Measurements from ENCODE around the gene TRAM2. TPM values are rescaled to one million over a fixed set of nuclear protein-coding genes. Genes with fewer than 3 reads are reported as not detected.

Gene TRAM2
- total and polyA plus RNA-seq, 10 of the 15 experiments (the other 5 are each of a cell fraction or from before 2014, with no cell fraction given) = 2.5 to 15.0 (median 11.0) TPM

- DNase-seq (ENCODE audit: low read depth, low spot score) (no peak), FAIRE-seq (no peak), ATAC-seq (no peak)
- no peak overlapping the region for H3K27ac ChIP-seq (ENCODE audit: control insufficient read depth, insufficient read depth)
- peaks cover 34% of the 10 kb centered on the region for H3K4me1 ChIP-seq (ENCODE audit: control insufficient read depth, insufficient read depth, low read length)
- SMC1A ChIA-PET (ENCODE audit: uncharacterized antibody, unreplicated experiment) = interaction anchor here (0.9 kb wide), 1 partner anchor 34 kb away, joined by 4 read pairs; no protein-coding TSS in a partner anchor
- H3K36me3 ChIP-seq (ENCODE audit: control insufficient read depth in 2 of 2, insufficient read depth in 2 of 2, low read length in 1 of 2) = peaks cover 0 to 5% of the 10 kb centered on the region in 2 experiments; a peak in 1 of 4 replicates
- no peak overlapping the region for H2AFZ ChIP-seq (ENCODE audit: control insufficient read depth, low read depth, low read length)
- in situ Hi-C loops (cut with MboI) (no loop called here), intact Hi-C loops (cut with micrococcal nuclease; ENCODE audit: unreplicated experiment) (no loop called here)
- TF ChIP-seq NBN (IDR thresholded peaks at IDR 0.05) = no peak
- TF ChIP-seq ATF3 (IDR thresholded peaks at IDR 0.05; ENCODE audit: borderline replicate concordance, extremely low read depth, low read depth, low read length) = no peak
- TF ChIP-seq NR2C2 (IDR thresholded peaks at IDR 0.05; ENCODE audit: borderline replicate concordance, control insufficient read depth, insufficient read length, low read depth) = no peak
- TF ChIP-seq, protein P1, sequence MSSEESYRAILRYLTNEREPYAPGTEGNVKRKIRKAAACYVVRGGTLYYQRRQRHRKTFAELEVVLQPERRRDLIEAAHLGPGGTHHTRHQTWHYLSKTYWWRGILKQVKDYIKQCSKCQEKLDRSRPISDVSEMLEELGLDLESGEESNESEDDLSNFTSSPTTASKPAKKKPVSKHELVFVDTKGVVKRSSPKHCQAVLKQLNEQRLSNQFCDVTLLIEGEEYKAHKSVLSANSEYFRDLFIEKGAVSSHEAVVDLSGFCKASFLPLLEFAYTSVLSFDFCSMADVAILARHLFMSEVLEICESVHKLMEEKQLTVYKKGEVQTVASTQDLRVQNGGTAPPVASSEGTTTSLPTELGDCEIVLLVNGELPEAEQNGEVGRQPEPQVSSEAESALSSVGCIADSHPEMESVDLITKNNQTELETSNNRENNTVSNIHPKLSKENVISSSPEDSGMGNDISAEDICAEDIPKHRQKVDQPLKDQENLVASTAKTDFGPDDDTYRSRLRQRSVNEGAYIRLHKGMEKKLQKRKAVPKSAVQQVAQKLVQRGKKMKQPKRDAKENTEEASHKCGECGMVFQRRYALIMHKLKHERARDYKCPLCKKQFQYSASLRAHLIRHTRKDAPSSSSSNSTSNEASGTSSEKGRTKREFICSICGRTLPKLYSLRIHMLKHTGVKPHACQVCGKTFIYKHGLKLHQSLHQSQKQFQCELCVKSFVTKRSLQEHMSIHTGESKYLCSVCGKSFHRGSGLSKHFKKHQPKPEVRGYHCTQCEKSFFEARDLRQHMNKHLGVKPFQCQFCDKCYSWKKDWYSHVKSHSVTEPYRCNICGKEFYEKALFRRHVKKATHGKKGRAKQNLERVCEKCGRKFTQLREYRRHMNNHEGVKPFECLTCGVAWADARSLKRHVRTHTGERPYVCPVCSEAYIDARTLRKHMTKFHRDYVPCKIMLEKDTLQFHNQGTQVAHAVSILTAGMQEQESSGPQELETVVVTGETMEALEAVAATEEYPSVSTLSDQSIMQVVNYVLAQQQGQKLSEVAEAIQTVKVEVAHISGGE (CRISPR knock-in tag; IDR thresholded peaks at IDR 0.05) = no peak
- no peak for TF ChIP-seq NR2F1 (conservative IDR thresholded peaks at IDR 0.05)
- TF ChIP-seq NR2C1 (IDR thresholded peaks at IDR 0.05) = no peak
- TF ChIP-seq EZH2 (IDR thresholded peaks at IDR 0.05; ENCODE audit: borderline replicate concordance, control insufficient read depth, low read depth, low read length) = no peak
- TF ChIP-seq HSF1 (IDR thresholded peaks at IDR 0.05; ENCODE audit: low read depth, low read length) = no peak
- no peak for TF ChIP-seq ZBED1 (IDR thresholded peaks at IDR 0.05; ENCODE audit: borderline replicate concordance)
- TF ChIP-seq IRF4 (IDR thresholded peaks at IDR 0.05; ENCODE audit: low read depth, low read length) = no peak
- POLR2A ChIA-PET = no interaction called here
- 92% methylated on average over 4 of the region's 4 CpGs for WGBS (ENCODE audit: insufficient coverage, insufficient replicate concordance, low lambda C conversion rate, missing lambda C conversion rate)
- BruUV-seq (replicated peaks) = no TSS peak
- H4K20me1 ChIP-seq (ENCODE audit: control insufficient read depth, insufficient read depth) = no peaks in the 10 kb centered on the region; the same call in 1 of the 2 replicates
- H3K9me3 ChIP-seq (replicated peaks; ENCODE audit: control insufficient read depth, insufficient read depth, low read length) = no peaks in the 10 kb centered on the region
- RAD21 ChIA-PET (ENCODE audit: unreplicated experiment) = no interaction called here
- H3K79me2 ChIP-seq (ENCODE audit: control insufficient read depth, insufficient read depth, low read length) = no peaks in the 10 kb centered on the region
- no peaks in the 10 kb centered on the region for H3K27me3 ChIP-seq (replicated peaks in 1 of 2; ENCODE audit: control insufficient read depth in 2 of 2, insufficient read depth in 2 of 2, low read length in 1 of 2)
- no peak overlapping the region for H3K9ac ChIP-seq (ENCODE audit: control insufficient read depth, insufficient read depth, low read length)
- CTCF ChIA-PET = interaction anchor here (0.6 to 1.1 kb wide), 3 partner anchors 41 to 563 kb away, joined by 3 read pairs; no protein-coding TSS in a partner anchor
- H3K4me2 ChIP-seq (ENCODE audit: control insufficient read depth, insufficient read depth) = no peak overlapping the region
- H3K4me3 ChIP-seq = no peak overlapping the region
These were observed 45.5 kb downstream of the TRAM2 start for GRCh38 chr6:52531396-52531795.
